SK-MEL-5 (cell line): ENCODE measurements around the gene KCNG2. TPM values are rescaled to one million over a fixed set of nuclear protein-coding genes. Genes with fewer than 3 reads are reported as not detected.

Experiments used
- DNase-seq: peaks from one replicate; pipeline ENCODE4 v3.0.0-alpha.2; 2016; ENCODE audit warnings: low read depth, low spot score
- in situ Hi-C: cut with HindIII; loops from 2 replicates; pipeline ENCODE4 v1.10.0; 2016; ENCODE audit warnings: low sequenced_read_pairs, high pct_unique_total_duplicates, low pct_unique_long_range_greater_than_20kb
- total RNA-seq: library from RNA; depleted of rRNA; stranded (reverse); fragments of >200 nt; shearing (Covaris generic); gene quantifications from 2 replicates; pipeline ENCODE4 v1.2.3, GENCODE V29; 2014

Gene KCNG2
- total RNA-seq, 1 experiment from 2014 or later = not detected

DNA sequence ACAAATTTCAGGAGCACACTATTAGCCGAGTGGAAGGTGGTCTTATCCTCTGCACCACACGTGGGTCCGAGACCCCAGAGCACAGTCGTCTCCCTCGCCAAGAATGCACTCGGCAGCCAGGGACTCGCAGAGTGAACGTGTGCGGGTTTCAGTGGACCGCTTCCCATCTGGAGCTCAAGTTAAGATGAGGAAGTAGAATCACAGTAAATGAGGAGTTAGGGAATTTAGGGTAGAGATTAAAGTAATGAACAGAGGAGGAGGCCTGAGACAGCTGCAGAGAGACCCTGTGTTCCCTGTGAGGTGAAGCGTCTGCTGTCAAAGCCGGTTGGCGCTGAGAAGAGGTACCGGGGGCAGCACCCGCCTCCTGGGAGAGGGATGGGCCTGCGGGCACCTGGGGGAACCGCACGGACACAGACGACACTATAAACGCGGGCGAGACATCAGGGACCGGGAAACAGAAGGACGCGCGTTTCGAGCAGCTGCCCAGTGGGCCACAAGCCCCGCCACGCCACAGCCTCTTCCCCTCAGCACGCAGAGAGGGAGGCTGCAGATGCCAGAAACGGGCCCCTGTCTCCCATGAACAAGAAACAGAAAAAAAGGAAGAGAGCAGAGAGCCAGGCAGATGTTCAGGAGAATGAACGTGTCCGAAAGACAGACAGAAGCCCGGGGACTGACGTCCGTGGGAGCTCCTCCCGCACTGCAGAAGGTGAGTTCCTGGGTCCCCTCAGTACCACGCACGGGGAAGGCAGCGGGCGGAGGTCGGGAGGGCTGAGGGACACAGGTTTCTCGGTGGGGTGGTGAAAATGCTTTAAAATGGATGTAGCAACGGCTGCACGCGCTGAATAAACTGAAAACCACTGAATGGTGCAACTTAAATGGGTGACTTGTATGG is 5.4 kb upstream of the KCNG2 start:
- no peak for DNase-seq

DNA sequence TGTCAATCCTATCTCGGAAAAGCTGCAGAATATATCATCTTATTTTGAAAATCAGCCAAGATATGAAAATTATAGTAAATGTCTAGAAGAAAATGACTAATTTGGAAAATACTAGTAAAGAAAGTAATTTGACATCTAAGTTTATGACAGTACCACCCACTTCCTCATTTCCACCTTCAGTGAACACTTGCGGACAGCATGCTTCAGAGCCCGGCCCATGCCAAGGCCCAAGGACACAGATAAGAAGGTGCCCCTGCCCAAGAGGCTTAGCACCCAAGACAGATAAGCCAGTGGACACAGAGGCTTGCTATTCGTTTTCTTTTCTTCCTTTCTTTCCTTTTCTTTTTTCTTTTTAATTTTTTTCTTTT is 4.8 kb upstream of the KCNG2 start:
- in situ Hi-C loops = no loop called here

More for the DNA sequence above, 5.4 kb upstream of the KCNG2 start:
- in situ Hi-C loops = no loop called here

DNA sequence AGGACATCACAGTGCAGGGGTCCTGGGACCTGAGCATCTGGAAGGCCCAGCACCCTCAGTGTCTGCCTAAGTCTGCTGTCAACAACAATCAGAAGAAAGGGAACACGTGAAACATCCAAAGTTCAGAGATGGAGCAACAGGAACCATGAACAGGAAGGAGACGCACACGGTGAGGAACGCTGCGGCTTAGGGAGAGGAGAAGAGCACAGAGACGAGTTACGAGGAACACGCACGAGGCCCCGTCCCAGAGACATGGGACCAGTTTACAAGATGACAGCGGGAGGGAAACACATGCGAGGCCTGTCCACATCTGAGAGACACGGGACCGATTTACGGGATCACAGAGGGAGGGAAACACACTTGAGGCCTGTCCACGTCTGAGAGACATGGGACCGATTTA is 2.9 kb upstream of the KCNG2 start:
- no peak for DNase-seq
- in situ Hi-C loops = no loop called here

More for the DNA sequence above, 4.8 kb upstream of the KCNG2 start:
- no peak for DNase-seq

DNA sequence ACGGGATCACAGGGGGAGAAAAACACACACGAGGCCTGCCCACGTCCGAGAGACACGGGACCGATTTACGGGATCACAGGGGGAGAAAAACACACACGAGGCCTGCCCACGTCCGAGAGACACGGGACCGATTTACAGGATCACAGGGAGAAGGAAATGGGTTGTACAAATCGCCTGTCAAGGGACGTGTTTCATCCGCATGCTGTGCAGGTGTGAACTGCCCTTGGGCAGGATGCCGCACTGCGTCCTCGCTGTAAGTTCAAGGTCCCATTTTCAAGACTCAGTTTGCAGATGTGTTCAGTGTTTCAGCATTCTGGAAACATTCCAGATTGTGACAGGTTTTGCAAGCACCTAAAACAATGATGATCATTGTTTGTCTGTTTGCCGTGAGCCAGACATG is 2.3 kb upstream of the KCNG2 start:
- DNase-seq = no peak
- in situ Hi-C loops = no loop called here

DNA sequence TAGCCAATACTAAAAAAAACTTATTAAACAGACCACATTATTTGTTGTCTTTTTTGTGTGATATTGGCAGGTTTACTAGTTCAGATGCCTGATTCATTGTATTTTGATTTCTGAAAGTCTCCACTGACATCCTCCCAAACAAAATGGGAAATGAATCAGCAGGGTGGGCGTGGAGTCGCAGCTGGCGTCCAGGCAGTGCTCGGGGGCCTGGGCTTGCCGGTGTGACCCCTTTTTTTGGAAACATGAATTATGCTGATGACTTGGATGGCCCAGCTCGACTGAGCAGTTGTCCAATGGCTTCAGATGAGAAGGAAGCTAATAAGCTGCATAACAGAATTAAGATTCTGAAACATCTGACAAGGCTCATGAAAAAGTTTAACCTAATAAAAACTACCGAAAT is 1.7 kb upstream of the KCNG2 start:
- DNase-seq = no peak

DNA sequence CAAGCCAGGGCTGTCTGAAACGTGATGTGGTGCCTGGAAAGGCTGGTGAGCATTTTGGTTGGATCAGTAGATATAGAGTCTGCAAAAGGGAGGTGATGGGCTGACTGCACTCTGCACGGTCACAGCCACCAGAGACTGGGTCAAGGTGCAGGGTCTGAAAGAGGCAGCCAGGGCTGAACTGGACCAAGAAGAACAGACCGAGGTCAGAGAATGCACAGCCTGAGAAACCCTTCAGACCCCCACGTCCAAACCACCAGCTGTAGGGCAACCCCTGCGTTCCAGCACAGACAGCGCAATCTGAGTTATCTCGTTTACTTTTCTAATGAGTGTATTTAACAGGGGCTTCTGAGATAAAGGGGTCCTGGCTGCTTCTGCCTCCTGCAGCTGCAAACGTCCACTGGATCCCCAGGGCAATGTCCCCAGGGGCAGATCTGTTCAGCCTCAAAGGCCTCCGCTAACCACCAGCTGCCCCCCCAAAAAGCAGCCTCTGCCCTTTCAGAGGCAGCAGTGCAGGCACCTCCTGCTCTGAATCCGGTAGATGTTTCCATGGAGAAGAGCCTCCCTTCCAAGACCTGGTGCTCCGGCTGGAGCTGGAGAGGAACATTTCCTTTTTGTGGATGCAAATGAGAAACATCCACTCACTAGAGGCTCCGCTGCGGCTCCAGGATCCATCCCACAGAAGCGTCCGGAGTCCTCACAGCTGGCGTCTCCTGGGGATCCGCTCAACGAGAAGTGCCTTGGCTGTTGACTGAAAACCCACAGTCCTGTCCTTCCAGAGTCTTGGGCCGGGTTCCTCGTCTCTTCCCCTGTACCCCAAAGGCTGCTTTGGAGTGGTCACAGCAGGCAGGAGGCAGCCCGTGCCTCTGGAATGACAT is 970 bp upstream of the KCNG2 start:
- DNase-seq = no peak
- in situ Hi-C loops = no loop called here

More for the DNA sequence above, 1.7 kb upstream of the KCNG2 start:
- in situ Hi-C loops = no loop called here

DNA sequence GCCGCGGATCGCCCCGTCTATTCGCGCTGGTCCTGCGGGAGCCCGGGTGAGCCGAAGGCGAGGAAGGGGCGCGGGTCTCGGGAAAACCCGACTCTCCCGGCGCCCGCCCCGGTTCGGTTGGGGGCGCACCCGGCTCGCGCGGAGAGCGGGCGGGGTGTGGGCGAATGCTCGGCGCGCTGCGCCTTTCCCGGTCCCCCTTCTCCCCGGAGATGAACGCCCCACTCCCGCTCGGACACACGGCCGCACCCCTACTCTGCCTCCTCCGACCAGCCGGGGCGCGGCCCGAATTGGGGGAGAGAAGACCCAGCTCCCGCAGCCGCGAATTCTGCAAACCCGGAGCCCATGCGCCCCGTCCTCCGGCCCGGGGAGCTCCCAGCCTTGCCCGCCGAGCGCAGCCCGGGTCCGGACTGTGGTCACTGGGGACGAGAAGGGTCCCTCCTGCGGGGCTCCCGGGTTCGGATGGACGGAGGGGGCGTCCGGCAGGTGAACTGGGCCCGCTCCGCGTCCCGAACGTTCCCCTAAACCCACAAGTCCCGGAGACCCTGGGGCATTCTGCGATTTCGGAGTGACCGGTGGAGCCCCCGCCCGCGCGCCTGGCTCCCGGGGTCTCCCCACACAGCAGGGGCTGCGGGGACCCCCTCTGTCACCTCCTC is 734 bp downstream of the KCNG2 start:
- DNase-seq = no peak
- in situ Hi-C loops = no loop called here

DNA sequence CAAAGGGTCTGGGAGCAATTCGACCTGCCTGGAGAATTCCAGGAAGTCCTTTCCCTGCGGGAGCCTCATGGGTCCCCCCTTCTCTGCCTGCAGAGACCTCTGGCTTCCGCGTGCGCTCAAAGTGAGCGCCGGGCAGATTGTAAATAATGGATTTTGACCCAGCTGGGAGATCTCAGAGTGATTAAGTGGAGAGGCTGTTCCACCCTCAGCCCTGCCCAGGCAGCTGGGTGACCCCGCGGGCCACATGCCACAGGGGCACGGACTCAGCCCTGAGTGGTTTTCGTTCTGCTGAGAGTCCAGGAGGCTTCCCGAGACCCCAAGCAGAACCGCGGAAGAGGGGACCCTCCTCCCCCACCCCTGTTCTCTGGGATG is 1.2 kb downstream of the KCNG2 start:
- in situ Hi-C loops = no loop called here
- no peak for DNase-seq

DNA sequence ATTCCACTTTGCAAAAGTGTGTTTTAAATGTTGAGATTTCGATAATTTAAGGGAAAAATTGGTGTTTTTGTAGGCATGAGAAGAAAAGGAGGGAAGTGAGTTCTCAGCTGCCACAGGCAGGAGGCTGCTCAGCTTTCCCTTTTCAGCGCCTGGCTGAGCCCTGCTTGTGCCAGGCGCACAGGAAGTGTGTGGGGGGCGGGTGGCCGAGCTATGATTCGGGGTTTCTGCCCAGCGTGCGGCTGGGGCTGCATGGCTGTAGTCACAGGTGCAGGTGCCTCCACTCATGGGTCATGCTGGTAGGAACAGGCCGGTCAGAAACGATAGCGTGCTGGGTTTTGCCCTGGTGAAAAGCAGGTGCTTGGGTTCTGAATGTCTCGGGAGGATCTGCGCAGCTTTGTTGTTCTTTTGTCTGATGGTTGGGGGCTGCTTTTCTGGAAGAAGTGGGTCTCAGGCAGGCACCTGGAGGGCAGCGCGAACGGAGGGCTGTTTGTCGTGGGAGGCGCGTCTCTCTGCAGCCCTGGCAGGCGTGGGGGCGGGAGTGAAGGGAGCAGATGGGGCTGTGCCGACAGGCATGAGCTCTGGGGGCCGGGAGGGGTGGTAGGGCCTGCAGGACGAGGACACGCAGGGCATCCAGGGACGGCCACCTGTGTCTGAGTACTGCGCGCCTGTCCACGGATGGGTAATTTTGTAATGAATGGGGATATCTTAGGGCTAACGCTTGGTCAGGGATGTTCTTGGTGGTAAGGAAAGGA is 2.1 kb downstream of the KCNG2 start:
- DNase-seq = no peak
- in situ Hi-C loops = no loop called here

DNA sequence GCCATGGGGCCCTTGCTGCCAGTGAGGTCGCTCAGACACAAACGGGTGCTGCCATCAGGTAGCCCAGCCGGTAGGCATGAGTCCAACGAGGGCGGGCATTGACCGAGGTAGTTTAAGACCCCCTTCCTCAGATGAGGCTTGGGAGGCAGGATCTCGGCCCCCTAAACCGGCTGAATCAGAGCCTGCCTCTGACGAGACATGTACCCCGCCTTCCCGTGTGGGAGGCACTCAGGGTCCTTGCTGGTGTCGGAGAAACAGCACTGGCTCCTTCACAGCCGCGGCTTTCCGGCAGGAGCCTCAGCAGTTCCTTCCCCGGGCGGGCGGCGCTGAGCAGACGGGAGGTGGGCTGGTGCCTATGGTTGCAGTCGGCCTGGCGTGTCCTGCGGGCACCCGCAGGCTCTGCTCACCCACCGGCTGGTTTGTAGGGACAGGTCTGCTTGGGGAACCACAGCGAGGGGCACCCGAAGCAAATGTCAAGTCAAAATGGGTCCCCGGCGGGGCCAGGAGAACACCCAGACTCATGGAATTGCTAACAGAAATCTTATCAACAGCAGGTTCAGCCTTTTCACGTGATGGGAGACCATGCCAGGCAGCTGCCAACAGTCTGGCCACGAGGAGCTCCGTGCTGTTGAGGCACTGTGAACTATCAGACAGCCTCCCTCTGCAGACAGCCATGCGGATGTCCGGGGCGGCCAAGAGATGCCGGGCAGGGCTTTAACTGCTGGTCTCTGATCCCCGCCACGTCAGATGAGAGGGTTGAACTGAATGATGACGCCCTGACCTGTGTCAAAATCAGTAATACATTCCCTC is 2.8 kb downstream of the KCNG2 start:
- in situ Hi-C loops = no loop called here
- no peak for DNase-seq

DNA sequence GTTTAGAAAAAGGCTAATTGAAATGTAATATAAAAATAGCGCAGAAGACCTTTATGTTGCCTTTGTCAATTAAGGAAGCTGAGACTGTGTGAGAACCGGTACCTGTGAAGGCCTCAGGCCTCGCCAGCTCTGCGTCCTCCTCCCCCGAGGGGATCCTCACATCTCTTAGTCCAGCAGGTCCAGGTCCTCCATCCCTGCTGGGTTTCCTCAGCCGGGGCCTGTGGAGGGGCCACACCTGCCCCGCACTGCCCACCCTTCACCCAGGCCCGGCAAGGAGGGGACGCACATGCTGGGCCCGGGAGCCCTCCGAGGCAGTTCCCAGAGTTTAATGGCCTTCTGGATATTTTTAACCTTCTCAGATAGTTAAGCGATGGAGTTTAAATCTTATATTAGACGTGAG is 3.5 kb downstream of the KCNG2 start:
- in situ Hi-C loops = no loop called here
- DNase-seq = no peak

DNA sequence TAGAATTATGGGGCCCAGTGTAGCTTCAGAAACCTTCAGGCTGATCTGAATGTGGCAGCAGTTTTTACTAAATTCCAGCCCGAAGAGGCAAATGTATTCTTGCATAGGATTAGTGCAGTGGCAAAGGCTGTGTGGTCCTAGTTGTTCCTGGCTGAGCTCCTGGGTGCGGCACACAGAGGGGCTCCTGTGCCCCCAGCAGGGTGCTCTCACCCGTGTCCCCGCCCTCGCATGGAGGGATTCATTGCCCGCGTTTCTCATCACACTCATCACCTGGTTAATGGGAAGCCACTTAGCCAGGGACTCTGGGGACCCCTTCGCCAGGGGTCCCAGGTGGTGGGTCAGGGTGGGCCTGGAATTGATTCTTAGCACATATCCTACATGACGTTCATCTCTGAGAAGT is 3.9 kb downstream of the KCNG2 start:
- DNase-seq = no peak
- in situ Hi-C loops = no loop called here

DNA sequence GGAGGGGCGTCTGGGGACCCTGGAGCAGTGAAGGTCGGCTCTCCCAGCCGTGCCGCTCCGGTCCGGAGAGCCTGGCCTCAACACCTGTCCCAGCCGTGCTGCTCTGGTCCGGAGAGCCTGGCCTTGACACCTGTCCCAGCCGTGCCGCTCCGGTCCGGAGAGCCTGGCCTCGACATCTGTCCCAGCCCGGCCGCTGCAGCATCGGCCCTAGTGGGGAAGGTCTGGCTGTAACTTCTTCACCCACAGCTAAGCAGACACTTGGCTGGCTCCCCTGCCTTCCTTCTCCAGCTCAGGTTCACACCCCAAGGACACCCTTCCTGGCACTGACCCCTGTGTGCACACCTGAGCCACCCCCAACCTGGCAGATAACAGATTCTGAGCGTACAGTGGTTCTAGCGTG is 4.6 kb downstream of the KCNG2 start:
- no peak for DNase-seq
- in situ Hi-C loops = no loop called here

DNA sequence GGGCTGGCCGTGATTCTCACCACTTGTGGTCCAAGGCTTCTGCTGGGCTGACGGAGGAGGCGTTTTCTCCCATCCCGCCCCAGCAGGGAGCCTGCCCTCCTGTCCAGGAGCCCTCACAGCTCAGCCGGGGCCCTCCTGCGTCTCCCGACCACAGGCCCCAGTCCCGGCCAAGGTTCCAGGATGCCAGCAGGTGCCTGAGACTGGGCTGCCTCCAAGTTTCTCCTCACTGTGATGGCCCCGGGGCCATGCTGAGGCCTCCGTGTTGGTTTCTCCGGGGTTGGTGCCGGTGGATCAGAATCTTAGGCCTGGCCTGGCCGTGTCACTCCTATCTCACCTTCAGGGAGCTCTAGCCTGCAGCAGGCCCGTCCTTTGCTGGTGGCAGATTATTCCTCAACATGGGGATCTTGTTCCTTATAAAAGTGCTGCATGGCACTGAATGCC is 5.9 kb downstream of the KCNG2 start:
- DNase-seq = no peak
- in situ Hi-C loops = no loop called here

DNA sequence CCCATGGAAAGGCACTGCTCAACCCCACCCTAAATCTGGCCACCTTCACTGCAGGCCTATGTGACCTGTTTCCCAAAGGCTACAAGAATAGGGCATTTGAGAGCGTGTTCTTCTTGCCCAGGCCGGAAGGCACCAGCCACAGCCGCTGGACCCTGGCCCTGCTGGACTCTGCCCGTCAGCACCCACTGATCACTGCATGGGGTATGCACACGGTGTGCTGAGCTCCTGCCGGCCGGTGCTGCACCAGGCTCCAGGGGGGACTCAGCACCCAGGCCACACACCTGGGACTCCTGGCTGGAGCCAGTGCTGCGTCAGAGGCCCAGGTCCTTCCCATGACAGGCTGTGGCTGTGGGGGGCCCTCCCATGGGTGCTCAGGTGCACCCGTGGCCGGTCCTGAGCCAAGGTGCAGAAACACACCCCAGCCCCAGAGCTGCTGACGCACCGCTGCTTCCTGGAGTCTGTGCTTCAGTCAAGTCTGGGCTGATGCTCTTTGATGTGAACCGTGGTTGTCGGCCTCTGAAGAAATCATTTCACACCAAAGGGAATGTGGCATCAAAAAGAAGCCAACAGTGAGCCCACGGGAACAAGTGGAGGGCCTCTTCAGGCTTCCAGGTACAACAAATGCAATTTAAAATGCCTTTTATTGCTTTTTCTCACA is 6.5 kb downstream of the KCNG2 start:
- no peak for DNase-seq
- in situ Hi-C loops = no loop called here

DNA sequence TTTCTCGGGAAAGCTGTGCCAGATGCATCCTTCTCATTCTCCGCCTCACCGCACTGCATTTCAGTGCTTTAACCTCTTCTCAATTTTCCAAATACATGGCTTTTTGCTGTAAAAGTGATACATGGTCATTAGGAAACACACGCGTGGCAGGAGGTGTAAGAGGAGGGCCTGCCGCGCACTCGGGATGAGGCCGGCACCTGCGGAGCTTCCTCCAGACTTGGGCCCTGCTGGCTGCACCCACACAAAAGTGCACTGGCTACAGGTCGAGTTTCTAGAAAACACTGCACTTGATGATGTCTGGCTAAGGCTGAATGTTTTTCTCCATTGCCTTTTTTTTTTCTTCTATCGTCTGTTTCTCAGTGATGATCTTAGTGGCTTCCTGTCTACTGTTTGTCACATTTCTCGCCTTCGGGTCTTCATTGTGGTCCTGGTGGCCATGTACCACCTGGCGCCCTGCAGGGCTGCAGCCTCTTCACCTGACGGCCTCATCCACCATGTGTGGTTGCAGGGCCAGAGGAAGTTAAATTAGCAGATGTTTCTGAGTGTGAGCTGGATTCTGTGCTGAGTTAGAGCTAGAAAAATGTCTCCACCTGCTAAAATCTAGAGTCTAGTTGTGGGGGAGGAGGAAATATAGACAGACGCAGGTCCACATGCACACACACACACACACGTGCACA is 7.6 kb downstream of the KCNG2 start:
- DNase-seq = no peak
- in situ Hi-C loops = no loop called here
